ENCODE results near the gene EIF3I.

The EIF3I gene

DNA sequence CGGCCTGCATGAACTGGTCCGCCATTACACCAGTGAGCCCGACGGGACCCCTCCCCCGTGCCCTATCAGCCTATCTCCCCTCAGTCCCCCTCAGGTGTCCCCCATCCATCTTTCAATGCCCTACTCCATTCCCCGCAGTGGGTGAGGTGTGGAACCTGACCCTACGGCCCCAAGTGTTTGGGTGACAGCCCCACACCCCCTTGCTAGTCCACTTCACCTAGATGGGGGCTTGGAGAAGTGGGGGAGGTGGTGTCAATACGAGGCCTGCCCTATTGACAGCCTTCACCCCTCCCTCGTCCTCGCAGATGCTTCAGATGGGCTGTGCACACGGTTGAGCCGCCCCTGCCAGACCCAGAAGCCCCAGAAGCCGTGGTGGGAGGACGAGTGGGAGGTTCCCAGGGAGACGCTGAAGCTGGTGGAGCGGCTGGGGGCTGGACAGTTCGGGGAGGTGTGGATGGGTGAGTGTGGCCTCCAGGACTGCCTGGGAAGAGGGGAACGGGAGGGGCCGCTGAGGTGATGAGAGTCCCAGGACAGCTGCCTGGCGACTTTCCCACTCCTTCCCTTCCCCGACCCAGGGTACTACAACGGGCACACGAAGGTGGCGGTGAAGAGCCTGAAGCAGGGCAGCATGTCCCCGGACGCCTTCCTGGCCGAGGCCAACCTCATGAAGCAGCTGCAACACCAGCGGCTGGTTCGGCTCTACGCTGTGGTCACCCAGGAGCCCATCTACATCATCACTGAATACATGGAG, 54.0 kb downstream of the EIF3I start:
- H3K79me2 ChIP-seq (ENCODE audit: low read length): no peaks in the 10 kb centered on the region
- no peaks in the 10 kb centered on the region for H4K20me1 ChIP-seq (ENCODE audit: insufficient read depth, low read length)
- no peak overlapping the region for H3K27ac ChIP-seq (ENCODE audit: low read length)
- H3K36me3 ChIP-seq (replicated peaks; ENCODE audit: low read depth, low read length): no peaks in the 10 kb centered on the region
- no peak overlapping the region for H2AFZ ChIP-seq (ENCODE audit: low read depth, low read length)
- no peaks in the 10 kb centered on the region; the same call in 1 of the 2 replicates for H3K27me3 ChIP-seq (ENCODE audit: low read depth, low read length)
- H3K9me3 ChIP-seq (ENCODE audit: insufficient read depth, low read length): no peaks in the 10 kb centered on the region
- no peaks in the 10 kb centered on the region; the same call in 1 of the 2 replicates for H3K4me1 ChIP-seq (ENCODE audit: low read length)
- no peak for TF ChIP-seq EZH2phosphoT487 (IDR thresholded peaks at IDR 0.05; ENCODE audit: low read depth)
- TF ChIP-seq, protein P1, sequence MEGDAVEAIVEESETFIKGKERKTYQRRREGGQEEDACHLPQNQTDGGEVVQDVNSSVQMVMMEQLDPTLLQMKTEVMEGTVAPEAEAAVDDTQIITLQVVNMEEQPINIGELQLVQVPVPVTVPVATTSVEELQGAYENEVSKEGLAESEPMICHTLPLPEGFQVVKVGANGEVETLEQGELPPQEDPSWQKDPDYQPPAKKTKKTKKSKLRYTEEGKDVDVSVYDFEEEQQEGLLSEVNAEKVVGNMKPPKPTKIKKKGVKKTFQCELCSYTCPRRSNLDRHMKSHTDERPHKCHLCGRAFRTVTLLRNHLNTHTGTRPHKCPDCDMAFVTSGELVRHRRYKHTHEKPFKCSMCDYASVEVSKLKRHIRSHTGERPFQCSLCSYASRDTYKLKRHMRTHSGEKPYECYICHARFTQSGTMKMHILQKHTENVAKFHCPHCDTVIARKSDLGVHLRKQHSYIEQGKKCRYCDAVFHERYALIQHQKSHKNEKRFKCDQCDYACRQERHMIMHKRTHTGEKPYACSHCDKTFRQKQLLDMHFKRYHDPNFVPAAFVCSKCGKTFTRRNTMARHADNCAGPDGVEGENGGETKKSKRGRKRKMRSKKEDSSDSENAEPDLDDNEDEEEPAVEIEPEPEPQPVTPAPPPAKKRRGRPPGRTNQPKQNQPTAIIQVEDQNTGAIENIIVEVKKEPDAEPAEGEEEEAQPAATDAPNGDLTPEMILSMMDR (IDR thresholded peaks at IDR 0.05; ENCODE audit: low read depth, low read length): no peak
- no peak overlapping the region for H3K4me3 ChIP-seq (ENCODE audit: low read length)
- H3K4me2 ChIP-seq (ENCODE audit: low read length): no peak overlapping the region
- no peak overlapping the region for H3K9ac ChIP-seq (ENCODE audit: low read length)

Measured in OCI-LY3 (cell line).